ENCODE results near the gene VIPR2. TPM values are rescaled to one million over a fixed set of nuclear protein-coding genes. Genes with fewer than 3 reads are reported as not detected.

The VIPR2 gene
- total and polyA plus RNA-seq, 10 donors, result 0.41 to 1.4 (median 0.64) TPM

DNA sequence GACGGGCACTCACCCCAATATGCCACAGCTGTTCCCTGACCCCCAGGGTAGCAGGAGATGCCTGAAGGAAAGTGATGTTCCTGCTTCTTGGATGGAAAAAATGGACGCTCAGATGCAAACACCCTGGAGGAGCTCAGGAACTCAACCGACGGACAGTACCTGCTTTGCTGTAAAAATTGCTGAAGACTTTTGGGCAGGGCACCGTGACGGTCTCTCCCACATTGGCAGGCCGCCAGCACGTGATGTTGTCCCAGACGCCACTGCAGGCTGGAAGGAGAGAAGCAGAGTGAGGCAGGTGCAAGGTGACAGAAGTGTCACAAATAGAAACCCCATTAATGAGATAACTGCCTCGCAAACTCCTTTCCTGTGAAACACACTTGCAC, 35.0 kb downstream of the VIPR2 start:
- no peaks in the 10 kb centered on the region for H3K9me3 ChIP-seq
- TF ChIP-seq POLR2AphosphoS5 (IDR thresholded peaks at IDR 0.05) (no peak), POLR2A (IDR thresholded peaks at IDR 0.05) (no peak)
- TF ChIP-seq, protein P1, sequence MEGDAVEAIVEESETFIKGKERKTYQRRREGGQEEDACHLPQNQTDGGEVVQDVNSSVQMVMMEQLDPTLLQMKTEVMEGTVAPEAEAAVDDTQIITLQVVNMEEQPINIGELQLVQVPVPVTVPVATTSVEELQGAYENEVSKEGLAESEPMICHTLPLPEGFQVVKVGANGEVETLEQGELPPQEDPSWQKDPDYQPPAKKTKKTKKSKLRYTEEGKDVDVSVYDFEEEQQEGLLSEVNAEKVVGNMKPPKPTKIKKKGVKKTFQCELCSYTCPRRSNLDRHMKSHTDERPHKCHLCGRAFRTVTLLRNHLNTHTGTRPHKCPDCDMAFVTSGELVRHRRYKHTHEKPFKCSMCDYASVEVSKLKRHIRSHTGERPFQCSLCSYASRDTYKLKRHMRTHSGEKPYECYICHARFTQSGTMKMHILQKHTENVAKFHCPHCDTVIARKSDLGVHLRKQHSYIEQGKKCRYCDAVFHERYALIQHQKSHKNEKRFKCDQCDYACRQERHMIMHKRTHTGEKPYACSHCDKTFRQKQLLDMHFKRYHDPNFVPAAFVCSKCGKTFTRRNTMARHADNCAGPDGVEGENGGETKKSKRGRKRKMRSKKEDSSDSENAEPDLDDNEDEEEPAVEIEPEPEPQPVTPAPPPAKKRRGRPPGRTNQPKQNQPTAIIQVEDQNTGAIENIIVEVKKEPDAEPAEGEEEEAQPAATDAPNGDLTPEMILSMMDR (IDR thresholded peaks at IDR 0.05 in 8 of 11, conservative IDR thresholded peaks at IDR 0.05 in 3 of 11), result no peak
- H3K4me1 ChIP-seq, result no peaks in the 10 kb centered on the region
- peak; percentile 16 for DNase-seq
- WGBS, 5 donors, result 71 to 85% (median 81%) methylated on average over 10 of the region's 10 CpGs
- no peak overlapping the region for H3K4me3 ChIP-seq
- H3K36me3 ChIP-seq, result no peaks in the 10 kb centered on the region
- intact Hi-C loops (cut with DNase I; ENCODE audit: low total_unique reads), result no loop called here
- H3K27me3 ChIP-seq (replicated peaks in 1 of 7), result peaks cover 0 to 69% (median 15%) of the 10 kb centered on the region in 7 donors
- no peak overlapping the region for H3K27ac ChIP-seq

DNA sequence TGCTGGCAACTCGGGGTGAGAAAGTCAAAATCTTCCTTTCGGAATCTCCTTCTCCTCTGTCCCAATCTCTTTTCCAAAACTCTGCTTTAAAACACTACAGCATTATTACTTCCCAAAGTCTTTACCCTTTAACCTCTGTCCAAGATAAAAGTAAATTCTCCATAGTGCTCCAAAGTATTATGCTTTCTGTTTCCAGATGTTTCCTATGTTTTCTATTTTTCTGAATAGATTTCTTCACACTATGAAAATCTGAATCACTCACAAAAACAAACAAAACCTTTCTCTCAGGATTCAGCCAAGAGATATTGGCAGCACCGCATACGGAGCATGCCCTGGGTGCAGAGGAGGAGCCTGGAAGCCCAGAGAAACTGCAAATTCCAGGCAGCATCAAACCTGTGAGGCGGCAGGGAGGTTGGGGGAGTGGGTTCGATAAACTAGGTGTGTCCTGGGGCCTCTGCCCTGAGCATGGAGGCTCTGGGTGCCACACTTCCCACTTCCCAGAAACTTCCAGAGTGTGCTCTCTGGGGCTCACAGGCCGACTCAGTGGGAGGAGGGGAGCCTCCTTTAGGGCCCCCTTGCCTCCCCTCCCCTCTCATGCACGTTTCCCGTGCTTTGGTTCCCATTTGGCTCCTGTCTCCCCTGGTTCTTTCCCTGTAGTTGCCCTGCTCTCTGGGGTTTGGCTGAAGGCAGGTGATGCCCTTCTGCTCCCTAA, 35.6 kb downstream of the VIPR2 start:
- WGBS, 5 donors, result 49 to 67% (median 60%) methylated on average over 9 of the region's 9 CpGs
- H3K27ac ChIP-seq, result no peak overlapping the region
- H3K9me3 ChIP-seq, result no peaks in the 10 kb centered on the region
- no peak overlapping the region for H3K4me3 ChIP-seq
- H3K36me3 ChIP-seq, result no peaks in the 10 kb centered on the region
- peaks cover 0 to 72% (median 15%) of the 10 kb centered on the region in 7 donors for H3K27me3 ChIP-seq (replicated peaks in 1 of 7)
- peak; percentile 39 for DNase-seq
- TF ChIP-seq POLR2A (IDR thresholded peaks at IDR 0.05) (no peak), POLR2AphosphoS5 (IDR thresholded peaks at IDR 0.05) (no peak)
- TF ChIP-seq, protein P1 (IDR thresholded peaks at IDR 0.05 in 8 of 11, conservative IDR thresholded peaks at IDR 0.05 in 3 of 11), result no peak
- H3K4me1 ChIP-seq, result no peaks in the 10 kb centered on the region
- intact Hi-C loops (cut with DNase I; ENCODE audit: low total_unique reads), result no loop called here

DNA sequence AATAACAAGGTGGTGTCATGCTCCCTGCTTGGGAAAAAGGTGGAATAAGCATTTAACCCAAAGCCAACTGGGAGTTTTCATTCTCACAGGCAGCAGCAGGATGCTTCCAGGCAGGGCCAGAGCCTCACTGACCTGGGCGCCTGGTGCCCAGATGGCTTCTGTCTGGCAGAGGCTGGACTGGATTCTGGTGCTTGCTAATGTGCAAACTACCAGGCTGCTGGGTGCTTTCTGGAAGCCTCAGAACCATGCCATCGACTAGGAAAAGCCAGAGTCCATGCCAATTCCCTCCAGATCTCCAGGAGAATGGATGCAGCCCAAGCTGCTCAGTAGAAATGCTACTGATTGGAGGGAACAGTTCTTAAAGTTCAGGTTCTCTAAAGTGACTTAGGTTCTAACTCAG, 36.2 kb downstream of the VIPR2 start:
- H3K4me1 ChIP-seq, result no peaks in the 10 kb centered on the region
- H3K27ac ChIP-seq, result no peak overlapping the region
- WGBS, 5 donors, result 74 to 88% (median 82%) methylated on average over 2 of the region's 2 CpGs
- H3K36me3 ChIP-seq, result no peaks in the 10 kb centered on the region
- H3K9me3 ChIP-seq, result no peaks in the 10 kb centered on the region
- DNase-seq, result peak; percentile 37
- no peak for TF ChIP-seq POLR2A (IDR thresholded peaks at IDR 0.05)
- no peak overlapping the region for H3K4me3 ChIP-seq
- peaks cover 0 to 68% (median 14%) of the 10 kb centered on the region in 7 donors for H3K27me3 ChIP-seq (replicated peaks in 1 of 7)
- intact Hi-C loops (cut with DNase I; ENCODE audit: low total_unique reads), result no loop called here

DNA sequence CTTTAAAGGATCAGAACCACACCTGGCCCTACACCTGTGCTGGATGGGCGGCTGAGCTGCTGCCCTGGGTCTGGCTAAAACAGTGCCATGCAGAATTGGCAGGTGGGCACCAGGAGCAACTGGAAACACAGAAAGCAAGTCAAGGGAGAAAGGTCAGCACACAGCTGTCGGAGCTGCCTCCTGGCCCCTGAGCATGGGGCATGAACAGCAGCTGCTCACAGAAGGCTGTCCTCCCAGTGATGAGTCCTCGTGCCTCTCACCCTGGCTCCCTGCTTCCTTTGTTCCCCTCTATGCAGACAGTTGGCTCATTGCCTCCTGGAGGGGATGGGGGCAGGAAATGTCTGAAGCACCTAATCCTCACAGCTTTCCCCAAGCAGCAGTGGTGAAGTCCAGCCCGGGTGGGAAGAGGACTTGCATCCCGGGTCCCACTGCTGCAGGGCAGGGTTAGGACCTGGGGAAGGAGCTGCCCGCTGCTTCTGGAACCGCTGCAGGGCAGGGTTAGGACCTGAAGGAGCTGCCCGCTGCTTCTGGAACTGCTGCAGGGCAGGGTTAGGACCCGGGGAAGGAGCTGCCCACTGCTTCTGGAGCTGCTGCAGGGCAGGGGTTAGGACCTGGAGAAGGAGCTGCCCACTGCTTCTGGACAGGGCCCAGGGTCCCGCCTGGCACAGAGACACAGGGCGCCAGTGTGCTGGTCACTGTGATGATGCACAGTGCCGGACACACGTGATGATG, 37.3 kb downstream of the VIPR2 start:
- H3K9me3 ChIP-seq, result no peaks in the 10 kb centered on the region
- TF ChIP-seq POLR2A (IDR thresholded peaks at IDR 0.05) (no peak), POLR2AphosphoS5 (IDR thresholded peaks at IDR 0.05) (no peak)
- TF ChIP-seq, protein P1 (IDR thresholded peaks at IDR 0.05 in 8 of 11, conservative IDR thresholded peaks at IDR 0.05 in 3 of 11), result no peak

More for the DNA sequence above, 37.3 kb downstream of the VIPR2 start:
- peak; percentile 59 for DNase-seq
- H3K4me1 ChIP-seq, result no peaks in the 10 kb centered on the region
- intact Hi-C loops (cut with DNase I; ENCODE audit: low total_unique reads), result no loop called here
- no peak overlapping the region for H3K4me3 ChIP-seq
- no peak overlapping the region for H3K27ac ChIP-seq
- 70 to 89% (median 73%) methylated on average over 9 to 13 of the region's 13 CpGs for WGBS, 5 donors
- H3K27me3 ChIP-seq (replicated peaks in 1 of 7), result peaks cover 0 to 57% (median 3%) of the 10 kb centered on the region in 7 donors
- H3K36me3 ChIP-seq, result no peaks in the 10 kb centered on the region
